HEK293 (cell line): ENCODE measurements around the gene WDR70.
"Not testable (repeated sequence)": the region's sequence is repeated elsewhere in the genome, so short reads cannot be mapped to it uniquely, and the experiment has no call there.

Experiments
- CTCF ChIP-seq: fragments of 450-650 bp; formaldehyde crosslinking; IDR thresholded peaks from 2 replicates; pipeline ENCODE4 v1.5.1; 2016; ENCODE audit warnings: missing biosample characterization, missing genetic modification characterization
- GLIS1 ChIP-seq: fragments of 450-650 bp; formaldehyde crosslinking; IDR thresholded peaks from 2 replicates; pipeline ENCODE4 v1.5.1; 2016; ENCODE audit warnings: missing biosample characterization, missing genetic modification characterization
- PRDM1 ChIP-seq: fragments of 450-650 bp; formaldehyde crosslinking; IDR thresholded peaks from 2 replicates; pipeline ENCODE4; 2016; ENCODE audit warnings: missing biosample characterization, missing genetic modification characterization
- ZNF114 ChIP-seq: fragments of 450-650 bp; formaldehyde crosslinking; IDR thresholded peaks from 2 replicates; pipeline ENCODE4 v1.5.0; 2017; ENCODE audit warnings: missing biosample characterization, missing genetic modification characterization
- ZNF138 ChIP-seq: fragments of 450-650 bp; formaldehyde crosslinking; IDR thresholded peaks from 2 replicates; pipeline ENCODE4 v1.5.1; 2016; ENCODE audit warnings: missing biosample characterization, missing genetic modification characterization, borderline replicate concordance
- ZNF274 ChIP-seq, 2 experiments: fragments of 200-500 bp in 1 of 2; fragments of 450-650 bp in 1 of 2; sonication (Bioruptor generic) in 1 of 2; formaldehyde crosslinking in 1 of 2; IDR thresholded peaks; 2 replicates each; pipeline versions ENCODE4 v1.5.1 to v1.6.1; 2014 to 2016; ENCODE audit warnings: borderline replicate concordance in 1 of 2, inconsistent platforms in 1 of 2, low read length in 1 of 2, missing biosample characterization in 1 of 2, missing genetic modification characterization in 1 of 2
- ZNF362 ChIP-seq: fragments of 450-650 bp; formaldehyde crosslinking; IDR thresholded peaks from 2 replicates; pipeline ENCODE4 v1.5.1; 2016; ENCODE audit warnings: missing biosample characterization, missing genetic modification characterization
- ZNF514 ChIP-seq: fragments of 450-650 bp; formaldehyde crosslinking; IDR thresholded peaks from 2 replicates; pipeline ENCODE4 v1.5.1; 2016; ENCODE audit warnings: missing biosample characterization, missing genetic modification characterization
- ZNF521 ChIP-seq: fragments of 450-650 bp; formaldehyde crosslinking; IDR thresholded peaks from 2 replicates; pipeline ENCODE4 v1.5.1; 2017; ENCODE audit warnings: missing biosample characterization, mild to moderate bottlenecking, missing genetic modification characterization
- ZNF529 ChIP-seq: fragments of 450-650 bp; formaldehyde crosslinking; IDR thresholded peaks from 2 replicates; pipeline ENCODE4 v1.5.1; 2017; ENCODE audit warnings: missing genetic modification characterization, missing biosample characterization; ENCODE audit not compliant: insufficient replicate concordance
- ZNF560 ChIP-seq: fragments of 450-650 bp; formaldehyde crosslinking; IDR thresholded peaks from 2 replicates; pipeline ENCODE4 v1.5.1; 2017; ENCODE audit warnings: missing biosample characterization, missing genetic modification characterization, borderline replicate concordance
- ZNF747 ChIP-seq: fragments of 450-650 bp; formaldehyde crosslinking; IDR thresholded peaks from 2 replicates; pipeline ENCODE4 v1.5.1; 2016; ENCODE audit warnings: missing biosample characterization, missing genetic modification characterization
- TF ChIP-seq, protein P1 (sequence below): fragments of 450-650 bp; formaldehyde crosslinking; IDR thresholded peaks from 2 replicates; pipeline ENCODE4 v1.5.1; 2016; ENCODE audit warnings: missing biosample characterization, missing genetic modification characterization
- TF ChIP-seq, protein P2 (sequence below): fragments of 450-650 bp; formaldehyde crosslinking; IDR thresholded peaks from 2 replicates; pipeline ENCODE4 v1.5.1; 2016; ENCODE audit warnings: missing biosample characterization, missing genetic modification characterization

- TF ChIP-seq ZNF521 (tag by site-specific recombination); ZNF274 (IDR thresholded peaks at IDR 0.05; ENCODE audit: low read length); ZNF274 (tag by site-specific recombination; IDR thresholded peaks at IDR 0.05; ENCODE audit: borderline replicate concordance); CTCF; ZNF747 (tag by site-specific recombination); PRDM1 (tag by site-specific recombination); ZNF362; ZNF514; GLIS1 (tag by site-specific recombination); ZNF138 (tag by site-specific recombination); ZNF114 (tag by site-specific recombination); ZNF560 (tag by site-specific recombination); ZNF529: not testable (repeated sequence)
- TF ChIP-seq, protein P1, sequence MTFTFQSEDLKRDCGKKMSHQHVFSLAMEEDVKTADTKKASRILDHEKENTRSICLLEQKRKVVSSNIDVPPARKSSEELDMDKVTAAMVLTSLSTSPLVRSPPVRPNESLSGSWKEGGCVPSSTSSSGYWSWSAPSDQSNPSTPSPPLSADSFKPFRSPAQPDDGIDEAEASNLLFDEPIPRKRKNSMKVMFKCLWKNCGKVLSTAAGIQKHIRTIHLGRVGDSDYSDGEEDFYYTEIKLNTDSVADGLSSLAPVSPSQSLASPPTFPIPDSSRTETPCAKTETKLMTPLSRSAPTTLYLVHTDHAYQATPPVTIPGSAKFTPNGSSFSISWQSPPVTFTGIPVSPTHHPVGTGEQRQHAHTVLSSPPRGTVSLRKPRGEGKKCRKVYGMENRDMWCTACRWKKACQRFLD, result not testable (repeated sequence)
- TF ChIP-seq, protein P2, sequence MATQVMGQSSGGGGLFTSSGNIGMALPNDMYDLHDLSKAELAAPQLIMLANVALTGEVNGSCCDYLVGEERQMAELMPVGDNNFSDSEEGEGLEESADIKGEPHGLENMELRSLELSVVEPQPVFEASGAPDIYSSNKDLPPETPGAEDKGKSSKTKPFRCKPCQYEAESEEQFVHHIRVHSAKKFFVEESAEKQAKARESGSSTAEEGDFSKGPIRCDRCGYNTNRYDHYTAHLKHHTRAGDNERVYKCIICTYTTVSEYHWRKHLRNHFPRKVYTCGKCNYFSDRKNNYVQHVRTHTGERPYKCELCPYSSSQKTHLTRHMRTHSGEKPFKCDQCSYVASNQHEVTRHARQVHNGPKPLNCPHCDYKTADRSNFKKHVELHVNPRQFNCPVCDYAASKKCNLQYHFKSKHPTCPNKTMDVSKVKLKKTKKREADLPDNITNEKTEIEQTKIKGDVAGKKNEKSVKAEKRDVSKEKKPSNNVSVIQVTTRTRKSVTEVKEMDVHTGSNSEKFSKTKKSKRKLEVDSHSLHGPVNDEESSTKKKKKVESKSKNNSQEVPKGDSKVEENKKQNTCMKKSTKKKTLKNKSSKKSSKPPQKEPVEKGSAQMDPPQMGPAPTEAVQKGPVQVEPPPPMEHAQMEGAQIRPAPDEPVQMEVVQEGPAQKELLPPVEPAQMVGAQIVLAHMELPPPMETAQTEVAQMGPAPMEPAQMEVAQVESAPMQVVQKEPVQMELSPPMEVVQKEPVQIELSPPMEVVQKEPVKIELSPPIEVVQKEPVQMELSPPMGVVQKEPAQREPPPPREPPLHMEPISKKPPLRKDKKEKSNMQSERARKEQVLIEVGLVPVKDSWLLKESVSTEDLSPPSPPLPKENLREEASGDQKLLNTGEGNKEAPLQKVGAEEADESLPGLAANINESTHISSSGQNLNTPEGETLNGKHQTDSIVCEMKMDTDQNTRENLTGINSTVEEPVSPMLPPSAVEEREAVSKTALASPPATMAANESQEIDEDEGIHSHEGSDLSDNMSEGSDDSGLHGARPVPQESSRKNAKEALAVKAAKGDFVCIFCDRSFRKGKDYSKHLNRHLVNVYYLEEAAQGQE (tag by site-specific recombination), result not testable (repeated sequence)
Observed at GRCh38 chr5:37334754-37335153, 44.4 kb upstream of the WDR70 start.
